SK-N-SH treated with all-trans-retinoic acid at 6 μM for 48 hours (cell line): ENCODE results near the gene BATF.

Experiments
- ATAC-seq: fragments of 200-7000 bp; cut with Tn5 transposase; 3 replicates; pipeline ENCODE4 v1.9.1; 2020; ENCODE audit warnings: mild to moderate bottlenecking, moderate library complexity
- ARNTL ChIP-seq: fragments of 450-650 bp; formaldehyde crosslinking; IDR thresholded peaks from 2 replicates; pipeline ENCODE4 v1.5.0; 2020; ENCODE audit warnings: low read depth, mild to moderate bottlenecking, moderate library complexity, borderline replicate concordance
- BACH2 ChIP-seq: fragments of 250-450 bp; sonication (Bioruptor Pico); IDR thresholded peaks from 2 replicates; pipeline ENCODE4 v1.9.0; 2021; ENCODE audit warnings: mild to moderate bottlenecking, borderline replicate concordance
- CSDC2 ChIP-seq: fragments of 250-450 bp; sonication (Bioruptor Pico); IDR thresholded peaks from 2 replicates; pipeline ENCODE4 v1.5.0; 2020; ENCODE audit warnings: mild to moderate bottlenecking, moderate library complexity
- CSRNP3 ChIP-seq: fragments of 250-450 bp; sonication (Bioruptor Pico); IDR thresholded peaks from 2 replicates; pipeline ENCODE4 v1.5.1; 2021; ENCODE audit warnings: mild to moderate bottlenecking, moderate library complexity
- ESRRG ChIP-seq: fragments of 250-450 bp; sonication (Bioruptor Pico); IDR thresholded peaks from 2 replicates; pipeline ENCODE4 v1.6.1; 2021; ENCODE audit warnings: mild to moderate bottlenecking
- ISL1 ChIP-seq: fragments of 250-450 bp; sonication (Bioruptor Pico); IDR thresholded peaks from 2 replicates; pipeline ENCODE4 v2.1.2; 2022; ENCODE audit warnings: mild to moderate bottlenecking, moderate library complexity
- OSR1 ChIP-seq: fragments of 250-450 bp; sonication (Bioruptor Pico); IDR thresholded peaks from 2 replicates; pipeline ENCODE4 v1.8.0; 2022; ENCODE audit warnings: moderate library complexity, mild to moderate bottlenecking, inconsistent platforms
- POU6F1 ChIP-seq: fragments of 250-450 bp; sonication (Bioruptor Pico); IDR thresholded peaks from 2 replicates; pipeline ENCODE4 v1.8.0; 2021; ENCODE audit warnings: low read depth, mild to moderate bottlenecking, moderate library complexity, borderline replicate concordance
- PPARA ChIP-seq: fragments of 250-450 bp; sonication (Bioruptor Pico); IDR thresholded peaks from 2 replicates; pipeline ENCODE4 v1.5.0; 2020; ENCODE audit warnings: mild to moderate bottlenecking, borderline replicate concordance
- RARB ChIP-seq: fragments of 250-450 bp; sonication (Bioruptor Pico); IDR thresholded peaks from 2 replicates; pipeline ENCODE4 v1.8.0; 2021; ENCODE audit warnings: mild to moderate bottlenecking, moderate library complexity
- SNAI2 ChIP-seq: fragments of 250-450 bp; sonication (Bioruptor Pico); IDR thresholded peaks from 2 replicates; pipeline ENCODE4 v1.5.0; 2020; ENCODE audit warnings: mild to moderate bottlenecking, moderate library complexity
- TCF4 ChIP-seq: fragments of 250-450 bp; sonication (Bioruptor Pico); IDR thresholded peaks from 2 replicates; pipeline ENCODE4 v1.8.0; 2021; ENCODE audit warnings: mild to moderate bottlenecking, moderate library complexity, borderline replicate concordance
- ZC3H10 ChIP-seq: fragments of 250-450 bp; sonication (Bioruptor Pico); IDR thresholded peaks from 2 replicates; pipeline ENCODE4 v1.5.1; 2021; ENCODE audit warnings: mild to moderate bottlenecking, moderate library complexity
- ZFP3 ChIP-seq: fragments of 250-450 bp; sonication (Bioruptor Pico); IDR thresholded peaks from 2 replicates; pipeline ENCODE4 v1.5.0; 2020; ENCODE audit warnings: mild to moderate bottlenecking, moderate library complexity
- ZFP30 ChIP-seq: fragments of 450-650 bp; formaldehyde crosslinking; IDR thresholded peaks from 2 replicates; pipeline ENCODE4 v1.5.0; 2022; ENCODE audit warnings: mild to moderate bottlenecking, moderate library complexity
- ZNF565 ChIP-seq: fragments of 450-650 bp; formaldehyde crosslinking; conservative IDR thresholded peaks from 2 replicates; pipeline ENCODE4 v1.5.0; 2020; ENCODE audit warnings: low read depth, mild to moderate bottlenecking, moderate library complexity
- ZNF70 ChIP-seq: fragments of 450-650 bp; formaldehyde crosslinking; IDR thresholded peaks from 2 replicates; pipeline ENCODE4 v1.5.0; 2020; ENCODE audit warnings: mild to moderate bottlenecking, moderate library complexity
- TF ChIP-seq, protein P1 (sequence below): fragments of 250-450 bp; sonication (Bioruptor Pico); IDR thresholded peaks from 2 replicates; pipeline ENCODE4 v1.8.0; 2020; ENCODE audit warnings: mild to moderate bottlenecking, moderate library complexity, borderline replicate concordance
- TF ChIP-seq, protein P2 (sequence below): fragments of 250-450 bp; sonication (Bioruptor Pico); IDR thresholded peaks from 2 replicates; pipeline ENCODE4 v1.5.1; 2020; ENCODE audit warnings: low read depth, mild to moderate bottlenecking, moderate library complexity
- TF ChIP-seq, protein P3 (sequence below): fragments of 250-450 bp; sonication (Bioruptor Pico); IDR thresholded peaks from 2 replicates; pipeline ENCODE4 v1.5.0; 2020; ENCODE audit warnings: mild to moderate bottlenecking, moderate library complexity

Gene BATF

DNA sequence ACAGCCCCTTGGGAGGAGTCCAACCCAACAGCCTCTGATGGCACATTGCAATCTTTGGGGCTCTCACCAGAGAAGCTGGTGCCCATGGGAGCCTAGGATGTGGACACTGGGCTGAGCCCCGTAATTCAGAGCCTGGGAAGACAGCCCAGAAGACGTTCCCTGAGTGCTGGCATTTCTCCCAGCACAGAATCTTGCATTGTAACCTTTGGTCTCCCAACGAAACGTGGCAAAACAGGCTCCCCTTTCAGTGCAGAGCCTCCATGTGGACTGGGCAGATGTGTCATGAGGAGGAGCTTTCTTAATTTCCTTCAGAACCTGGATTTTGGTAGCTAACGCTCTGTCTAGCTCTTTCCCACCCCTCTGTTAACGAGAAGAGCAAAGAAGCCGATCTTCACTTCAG, 26.3 kb downstream of the BATF start:
- TF ChIP-seq ZNF565 (CRISPR knock-in tag) (no peak), ARNTL (CRISPR knock-in tag) (no peak), ZC3H10 (CRISPR knock-in tag) (no peak), ESRRG (CRISPR knock-in tag) (no peak)
- TF ChIP-seq, protein P1, sequence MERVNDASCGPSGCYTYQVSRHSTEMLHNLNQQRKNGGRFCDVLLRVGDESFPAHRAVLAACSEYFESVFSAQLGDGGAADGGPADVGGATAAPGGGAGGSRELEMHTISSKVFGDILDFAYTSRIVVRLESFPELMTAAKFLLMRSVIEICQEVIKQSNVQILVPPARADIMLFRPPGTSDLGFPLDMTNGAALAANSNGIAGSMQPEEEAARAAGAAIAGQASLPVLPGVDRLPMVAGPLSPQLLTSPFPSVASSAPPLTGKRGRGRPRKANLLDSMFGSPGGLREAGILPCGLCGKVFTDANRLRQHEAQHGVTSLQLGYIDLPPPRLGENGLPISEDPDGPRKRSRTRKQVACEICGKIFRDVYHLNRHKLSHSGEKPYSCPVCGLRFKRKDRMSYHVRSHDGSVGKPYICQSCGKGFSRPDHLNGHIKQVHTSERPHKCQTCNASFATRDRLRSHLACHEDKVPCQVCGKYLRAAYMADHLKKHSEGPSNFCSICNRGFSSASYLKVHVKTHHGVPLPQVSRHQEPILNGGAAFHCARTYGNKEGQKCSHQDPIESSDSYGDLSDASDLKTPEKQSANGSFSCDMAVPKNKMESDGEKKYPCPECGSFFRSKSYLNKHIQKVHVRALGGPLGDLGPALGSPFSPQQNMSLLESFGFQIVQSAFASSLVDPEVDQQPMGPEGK (CRISPR knock-in tag), result no peak
- ATAC-seq, result no peak

DNA sequence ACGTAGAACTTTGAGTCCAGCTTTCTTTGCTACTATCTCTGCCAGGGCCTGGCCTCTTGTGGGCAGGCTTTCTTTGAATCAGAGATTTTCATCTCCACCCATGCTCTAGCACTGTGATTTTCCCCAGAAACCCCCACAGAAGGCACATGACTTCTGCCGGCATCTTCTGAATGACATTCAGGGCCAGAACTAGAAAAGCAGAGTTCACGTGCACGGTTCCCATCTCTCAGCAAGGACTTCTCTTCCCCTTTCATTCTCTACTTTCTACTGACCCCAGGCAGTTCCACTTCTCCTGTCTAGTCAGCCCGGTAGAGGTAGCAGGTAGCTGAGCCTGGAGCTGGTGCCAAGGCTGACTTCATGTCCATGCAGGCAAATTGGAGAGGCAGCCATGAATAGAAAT, 26.9 kb downstream of the BATF start:
- ATAC-seq, result no peak
- TF ChIP-seq SNAI2 (CRISPR knock-in tag), result no peak
- no peak for TF ChIP-seq ZFP30 (CRISPR knock-in tag)
- TF ChIP-seq, protein P2, sequence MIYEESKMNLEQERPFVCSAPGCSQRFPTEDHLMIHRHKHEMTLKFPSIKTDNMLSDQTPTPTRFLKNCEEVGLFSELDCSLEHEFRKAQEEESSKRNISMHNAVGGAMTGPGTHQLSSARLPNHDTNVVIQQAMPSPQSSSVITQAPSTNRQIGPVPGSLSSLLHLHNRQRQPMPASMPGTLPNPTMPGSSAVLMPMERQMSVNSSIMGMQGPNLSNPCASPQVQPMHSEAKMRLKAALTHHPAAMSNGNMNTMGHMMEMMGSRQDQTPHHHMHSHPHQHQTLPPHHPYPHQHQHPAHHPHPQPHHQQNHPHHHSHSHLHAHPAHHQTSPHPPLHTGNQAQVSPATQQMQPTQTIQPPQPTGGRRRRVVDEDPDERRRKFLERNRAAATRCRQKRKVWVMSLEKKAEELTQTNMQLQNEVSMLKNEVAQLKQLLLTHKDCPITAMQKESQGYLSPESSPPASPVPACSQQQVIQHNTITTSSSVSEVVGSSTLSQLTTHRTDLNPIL (CRISPR knock-in tag), result no peak
- TF ChIP-seq ESRRG (CRISPR knock-in tag), result no peak
- no peak for TF ChIP-seq CSDC2 (CRISPR knock-in tag)
- no peak for TF ChIP-seq POU6F1 (CRISPR knock-in tag)
- no peak for TF ChIP-seq OSR1 (CRISPR knock-in tag)

GRCh38 chr14:75551021-75551420, 28.8 kb downstream of the BATF start:
- no peak for TF ChIP-seq RARB (CRISPR knock-in tag)
- no peak for TF ChIP-seq BACH2 (CRISPR knock-in tag)
- TF ChIP-seq ESRRG (CRISPR knock-in tag), result no peak
- no peak for TF ChIP-seq ARNTL (CRISPR knock-in tag)
- TF ChIP-seq TCF4, result no peak
- TF ChIP-seq PPARA (CRISPR knock-in tag), result no peak
- TF ChIP-seq ISL1 (CRISPR knock-in tag), result no peak
- no peak for TF ChIP-seq SNAI2 (CRISPR knock-in tag)
- TF ChIP-seq ZNF70 (CRISPR knock-in tag), result no peak
- ATAC-seq, result no peak

GRCh38 chr14:75553157-75553556, 30.9 kb downstream of the BATF start:
- no peak for ATAC-seq
- TF ChIP-seq ZNF565 (CRISPR knock-in tag) (no peak), ZNF70 (CRISPR knock-in tag) (no peak), ZC3H10 (CRISPR knock-in tag) (no peak), ZFP3 (CRISPR knock-in tag) (no peak), CSRNP3 (no peak)
- TF ChIP-seq, protein P3, sequence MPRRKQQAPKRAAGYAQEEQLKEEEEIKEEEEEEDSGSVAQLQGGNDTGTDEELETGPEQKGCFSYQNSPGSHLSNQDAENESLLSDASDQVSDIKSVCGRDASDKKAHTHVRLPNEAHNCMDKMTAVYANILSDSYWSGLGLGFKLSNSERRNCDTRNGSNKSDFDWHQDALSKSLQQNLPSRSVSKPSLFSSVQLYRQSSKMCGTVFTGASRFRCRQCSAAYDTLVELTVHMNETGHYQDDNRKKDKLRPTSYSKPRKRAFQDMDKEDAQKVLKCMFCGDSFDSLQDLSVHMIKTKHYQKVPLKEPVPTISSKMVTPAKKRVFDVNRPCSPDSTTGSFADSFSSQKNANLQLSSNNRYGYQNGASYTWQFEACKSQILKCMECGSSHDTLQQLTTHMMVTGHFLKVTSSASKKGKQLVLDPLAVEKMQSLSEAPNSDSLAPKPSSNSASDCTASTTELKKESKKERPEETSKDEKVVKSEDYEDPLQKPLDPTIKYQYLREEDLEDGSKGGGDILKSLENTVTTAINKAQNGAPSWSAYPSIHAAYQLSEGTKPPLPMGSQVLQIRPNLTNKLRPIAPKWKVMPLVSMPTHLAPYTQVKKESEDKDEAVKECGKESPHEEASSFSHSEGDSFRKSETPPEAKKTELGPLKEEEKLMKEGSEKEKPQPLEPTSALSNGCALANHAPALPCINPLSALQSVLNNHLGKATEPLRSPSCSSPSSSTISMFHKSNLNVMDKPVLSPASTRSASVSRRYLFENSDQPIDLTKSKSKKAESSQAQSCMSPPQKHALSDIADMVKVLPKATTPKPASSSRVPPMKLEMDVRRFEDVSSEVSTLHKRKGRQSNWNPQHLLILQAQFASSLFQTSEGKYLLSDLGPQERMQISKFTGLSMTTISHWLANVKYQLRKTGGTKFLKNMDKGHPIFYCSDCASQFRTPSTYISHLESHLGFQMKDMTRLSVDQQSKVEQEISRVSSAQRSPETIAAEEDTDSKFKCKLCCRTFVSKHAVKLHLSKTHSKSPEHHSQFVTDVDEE (CRISPR knock-in tag), result no peak
- TF ChIP-seq, protein P2 (CRISPR knock-in tag), result no peak
